Ishikawa (cell line): ENCODE results near the gene SYT1.

Experiments
- CEBPB ChIP-seq: IDR thresholded peaks from 2 replicates; pipeline ENCODE4 v1.6.1; 2012
- CREB1 ChIP-seq: IDR thresholded peaks from 2 replicates; pipeline ENCODE4 v1.6.1; 2012; ENCODE audit warnings: low read depth
- EGR1 ChIP-seq: IDR thresholded peaks from 2 replicates; pipeline ENCODE4 v1.6.1; 2012
- EP300 ChIP-seq: IDR thresholded peaks from 2 replicates; pipeline ENCODE4 v1.6.1; 2012; ENCODE audit warnings: borderline replicate concordance
- FOXM1 ChIP-seq: IDR thresholded peaks from 2 replicates; pipeline ENCODE4 v1.6.1; 2012; ENCODE audit warnings: low read depth, borderline replicate concordance
- MAX ChIP-seq: IDR thresholded peaks from 2 replicates; pipeline ENCODE4 v1.6.1; 2012
- NFIC ChIP-seq: IDR thresholded peaks from 2 replicates; pipeline ENCODE4 v1.6.1; 2012
- RAD21 ChIP-seq: IDR thresholded peaks from 2 replicates; pipeline ENCODE4 v1.6.1; 2012; ENCODE audit warnings: low read depth
- REST ChIP-seq: IDR thresholded peaks from 2 replicates; pipeline ENCODE4 v1.6.1; 2012; ENCODE audit warnings: low read depth, mild to moderate bottlenecking
- TAF1 ChIP-seq: IDR thresholded peaks from 2 replicates; pipeline ENCODE4 v1.6.1; 2012; ENCODE audit warnings: low read depth, mild to moderate bottlenecking
- TCF12 ChIP-seq: IDR thresholded peaks from 2 replicates; pipeline ENCODE4 v1.6.1; 2012; ENCODE audit warnings: low read depth
- TEAD4 ChIP-seq: IDR thresholded peaks from 2 replicates; pipeline ENCODE4 v1.6.1; 2012
- USF1 ChIP-seq: IDR thresholded peaks from 2 replicates; pipeline ENCODE4 v1.6.1; 2012
- YY1 ChIP-seq: IDR thresholded peaks from 2 replicates; pipeline ENCODE4 v1.6.1; 2012; ENCODE audit warnings: low read depth
- ZBTB7A ChIP-seq: IDR thresholded peaks from 2 replicates; pipeline ENCODE4 v1.6.1; 2012; ENCODE audit warnings: low read depth

The SYT1 gene

DNA sequence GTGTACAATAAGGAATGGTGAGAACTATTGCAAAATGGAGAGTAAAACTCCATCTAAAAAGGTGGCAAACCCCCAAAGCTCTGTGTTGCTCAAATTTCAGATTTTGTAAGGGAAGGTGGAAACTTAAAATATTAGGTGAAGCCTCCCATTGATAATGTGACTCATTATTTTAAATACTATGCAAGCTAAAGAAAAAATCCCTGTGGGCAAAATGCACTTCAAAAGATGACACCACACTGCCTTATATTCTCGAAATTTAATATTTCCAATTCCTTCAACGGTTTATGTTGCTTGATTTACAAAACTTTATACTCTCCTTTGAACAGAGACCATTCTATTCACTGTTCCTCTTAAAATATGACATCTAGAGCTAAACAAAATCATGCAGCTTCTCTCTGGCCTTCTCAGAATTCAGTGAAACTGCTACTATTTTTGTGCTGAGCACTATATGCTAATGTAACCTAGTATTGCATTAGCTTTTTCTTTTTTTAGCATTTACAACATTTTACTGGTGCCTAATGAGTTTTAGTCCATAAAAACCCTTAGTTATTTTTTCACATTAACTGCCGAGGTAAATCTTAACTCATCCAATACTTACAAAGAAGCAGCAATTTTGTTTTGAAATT is 297.7 kb downstream of the SYT1 start:
- no peak for TF ChIP-seq FOXM1
- TF ChIP-seq CREB1: no peak
- no peak for TF ChIP-seq CEBPB
- no peak for TF ChIP-seq MAX
- no peak for TF ChIP-seq EGR1
- no peak for TF ChIP-seq EP300
- TF ChIP-seq REST: no peak

DNA sequence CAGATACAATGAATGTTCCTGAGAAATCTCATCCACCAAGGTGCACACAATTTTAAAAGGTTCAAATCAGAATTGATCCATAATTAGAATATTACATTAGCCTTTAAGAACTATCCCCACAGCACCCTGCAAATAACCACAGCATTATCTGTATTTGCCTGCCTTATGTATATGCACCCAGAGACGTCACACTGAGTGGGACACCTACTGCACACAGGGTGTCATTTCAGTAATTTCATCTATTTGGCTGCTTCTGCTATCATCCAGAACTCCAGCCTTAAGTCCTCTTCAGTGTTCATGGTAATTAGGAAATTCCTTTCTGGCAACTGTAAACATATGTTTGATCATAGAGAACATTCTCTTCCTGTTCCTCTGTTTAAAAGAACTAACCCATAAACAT is 298.4 kb downstream of the SYT1 start:
- TF ChIP-seq FOXM1 (no peak), EGR1 (no peak), TEAD4 (no peak), MAX (no peak), CREB1 (no peak)

GRCh38 chr12:79164890-79165289 is 300.3 kb downstream of the SYT1 start:
- TF ChIP-seq MAX (no peak), USF1 (no peak), CEBPB (no peak), CREB1 (no peak), ZBTB7A (no peak), EGR1 (no peak), NFIC (no peak), RAD21 (no peak), TEAD4 (no peak), REST (no peak), EP300 (no peak), FOXM1 (no peak), YY1 (no peak), TAF1 (no peak), TCF12 (no peak)

DNA sequence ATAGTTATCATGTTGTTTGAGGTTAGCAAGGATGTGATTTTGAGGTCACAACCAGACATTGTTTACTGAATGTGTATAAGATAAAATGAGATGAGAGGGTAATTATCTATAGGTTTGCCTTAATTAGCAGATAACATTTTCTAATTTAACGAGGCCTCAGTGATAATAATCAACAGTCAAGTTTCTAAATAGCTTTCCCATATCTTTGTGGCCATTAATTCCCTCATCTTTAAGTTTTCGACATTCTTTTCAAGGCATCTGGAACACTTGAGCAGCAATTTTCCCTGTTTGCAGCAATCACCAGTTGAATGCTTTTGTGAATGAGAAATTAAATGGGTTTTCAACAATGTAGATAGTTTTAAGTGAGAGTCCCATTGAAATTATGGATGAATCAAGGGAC is 304.1 kb downstream of the SYT1 start:
- TF ChIP-seq RAD21: no peak

DNA sequence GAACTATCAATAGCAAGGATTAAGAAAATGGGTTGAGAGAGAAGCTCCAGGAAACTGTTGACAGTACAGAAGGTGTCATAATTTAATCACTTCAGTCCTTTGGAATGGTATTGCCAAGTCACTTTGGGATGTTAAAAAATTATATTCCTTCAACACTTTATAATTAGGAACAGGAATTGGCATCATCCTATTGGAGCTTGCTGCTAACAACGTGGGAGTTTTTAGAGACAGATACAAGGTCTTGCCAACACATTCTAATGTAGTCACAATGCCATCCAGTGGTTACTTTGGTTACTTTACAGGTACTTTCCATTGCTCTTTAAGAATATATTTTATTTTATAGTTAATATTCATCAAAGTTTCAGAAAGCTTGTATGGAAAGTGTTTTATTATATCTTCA is 310.1 kb downstream of the SYT1 start:
- no peak for TF ChIP-seq TCF12
- TF ChIP-seq RAD21: peak; percentile 61

GRCh38 chr12:79183003-79183402 is 318.4 kb downstream of the SYT1 start:
- TF ChIP-seq RAD21: no peak
- TF ChIP-seq REST: no peak
- no peak for TF ChIP-seq MAX
- no peak for TF ChIP-seq EP300
- TF ChIP-seq FOXM1: no peak
- TF ChIP-seq TEAD4: no peak
- TF ChIP-seq USF1: no peak
- TF ChIP-seq YY1: no peak
- no peak for TF ChIP-seq EGR1
- no peak for TF ChIP-seq TAF1
